Activated T-helper 2 cell treated with anti-CD3 and anti-CD28 coated beads, Interferon-gamma antibody, Interleukin-2, Interleukin-4, amounts not matched to agents 10 μg/mL and 5 μg/mL and 100 μg/mL, durations not matched to agents 14 hours and 24 hours and 36 hours (primary cell): ENCODE results near the gene MKKS. TPM values are rescaled to one million over a fixed set of nuclear protein-coding genes. Genes with fewer than 3 reads are reported as not detected.

Experiments
- DNase-seq: peaks from one replicate; pipeline ENCODE4 v3.0.0; 2021; ENCODE audit warnings: low spot score
- H3K27ac Mint-ChIP-seq: one replicate; pipeline ENCODE4 v1.8.0; 2021; ENCODE audit warnings: mixed read lengths
- H3K27me3 Mint-ChIP-seq: one replicate; pipeline ENCODE4 v1.8.0; 2021; ENCODE audit warnings: low read depth, mixed read lengths
- H3K36me3 Mint-ChIP-seq: one replicate; pipeline ENCODE4 v1.8.0; 2021; ENCODE audit warnings: low read depth, mixed read lengths
- H3K4me1 Mint-ChIP-seq: one replicate; pipeline ENCODE4 v1.8.0; 2021; ENCODE audit warnings: low read depth, mixed read lengths
- H3K4me3 Mint-ChIP-seq: one replicate; pipeline ENCODE4 v1.8.0; 2021; ENCODE audit warnings: low read depth, mild to moderate bottlenecking, moderate library complexity, mixed read lengths
- H3K9me3 Mint-ChIP-seq: one replicate; pipeline ENCODE4 v1.8.0; 2021; ENCODE audit warnings: mixed read lengths
- intact Hi-C: fragments of 100-400 bp; cut with micrococcal nuclease; formaldehyde crosslinking; loops from one replicate; pipeline ENCODE4 v1.15.1; 2023
- total RNA-seq: library from RNA; stranded (reverse); gene quantifications from 2 replicates; pipeline ENCODE4 v1.2.3, GENCODE V29; 2022

MKKS gene
- total RNA-seq, 1 donor from 2014 or later, result 8.5 TPM

DNA sequence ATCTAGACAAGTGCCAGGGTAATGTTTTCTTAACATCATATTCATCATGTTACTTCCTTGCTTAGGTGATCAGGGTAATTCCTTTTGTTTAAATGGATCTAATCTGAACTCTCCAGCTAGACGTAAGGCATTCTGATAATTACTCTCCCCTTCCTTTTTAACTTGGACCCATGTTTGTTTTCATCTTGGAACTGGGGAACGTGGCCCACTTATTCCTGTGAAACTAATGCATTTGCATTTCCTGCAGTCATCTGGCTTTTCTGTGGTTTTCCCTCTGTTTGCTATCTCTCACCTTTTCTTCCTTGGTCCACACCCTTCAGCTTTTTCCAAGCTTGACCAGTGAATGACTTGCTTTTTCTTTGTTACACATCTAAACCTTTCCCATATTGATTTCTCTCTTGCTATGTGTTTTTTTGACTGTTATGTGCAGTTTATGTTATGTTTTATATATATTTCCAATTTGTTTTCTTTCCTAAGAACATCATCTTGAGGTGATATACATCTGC, 34.4 kb upstream of the MKKS start:
- Mint-ChIP-seq H3K4me1 (peaks cover 16% of the 10 kb centered on the region), H3K27ac (no peak overlapping the region), H3K36me3 (peaks cover 15% of the 10 kb centered on the region), H3K27me3 (no peaks in the 10 kb centered on the region), H3K9me3 (no peaks in the 10 kb centered on the region), H3K4me3 (no peak overlapping the region)
- intact Hi-C loops, result loop anchor here (5.0 kb wide), 4 partner anchors 44 to 1074 kb away; no protein-coding TSS in a partner anchor
- no peak for DNase-seq

DNA sequence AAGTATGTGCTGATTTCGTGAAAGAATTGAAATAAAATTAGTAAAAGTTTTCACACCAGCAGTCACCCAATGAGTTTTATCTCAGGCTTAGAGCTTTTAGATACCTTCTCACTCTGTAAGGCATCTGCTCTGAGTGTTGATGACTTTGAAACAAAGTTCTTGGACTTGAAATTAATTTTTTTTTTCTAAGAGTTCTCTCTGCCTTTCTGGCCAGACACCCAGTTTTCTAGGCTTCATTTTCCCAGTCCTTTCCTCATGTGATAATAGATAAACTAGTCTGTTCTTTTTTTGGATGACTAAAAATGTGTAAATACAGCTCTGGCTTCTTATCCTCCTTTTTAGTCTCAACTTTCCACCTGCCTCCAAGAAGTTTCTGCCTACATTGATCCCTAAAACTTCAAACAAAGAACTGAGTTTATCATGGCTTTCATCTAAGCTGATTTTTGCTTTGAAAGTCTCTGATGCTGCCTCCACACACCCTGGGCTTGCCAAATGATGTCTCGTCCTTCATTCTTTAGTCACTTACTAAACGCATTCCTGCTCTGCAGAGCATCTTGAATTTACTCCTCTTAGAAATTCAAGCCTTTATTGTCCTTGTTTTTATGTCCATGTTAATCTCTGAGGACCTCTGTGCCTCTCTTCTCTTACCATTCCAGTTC, 33.8 kb upstream of the MKKS start:
- no peak overlapping the region for H3K27ac Mint-ChIP-seq
- H3K4me1 Mint-ChIP-seq, result peaks cover 21% of the 10 kb centered on the region
- DNase-seq, result no peak
- peaks cover 21% of the 10 kb centered on the region for H3K36me3 Mint-ChIP-seq
- H3K4me3 Mint-ChIP-seq, result no peak overlapping the region
- intact Hi-C loops, result loop anchor here (5.0 kb wide), 4 partner anchors 44 to 1074 kb away; no protein-coding TSS in a partner anchor
- no peaks in the 10 kb centered on the region for H3K27me3 Mint-ChIP-seq
- H3K9me3 Mint-ChIP-seq, result peaks cover 6% of the 10 kb centered on the region

DNA sequence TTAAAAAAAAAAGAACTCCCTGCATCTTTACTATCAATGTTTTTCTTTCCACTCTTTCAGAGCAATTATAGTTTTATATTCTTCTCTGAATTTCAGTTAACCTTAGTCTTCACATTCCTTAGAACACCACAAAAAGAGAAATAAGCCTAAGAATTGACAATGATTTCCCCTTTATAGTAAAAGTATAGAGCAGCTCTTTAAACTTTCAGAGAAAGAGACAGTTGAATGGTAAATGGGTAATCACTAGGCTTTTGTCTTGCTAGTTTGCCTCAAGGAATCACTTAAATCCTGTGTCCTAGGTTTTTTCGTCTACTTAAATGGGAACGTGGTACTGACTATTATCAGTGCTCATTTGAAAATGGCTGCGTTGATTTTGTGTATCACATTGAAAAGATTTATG, 32.8 kb upstream of the MKKS start:
- Mint-ChIP-seq H3K4me1 (peaks cover 28% of the 10 kb centered on the region), H3K27me3 (no peaks in the 10 kb centered on the region), H3K9me3 (peaks cover 13% of the 10 kb centered on the region), H3K27ac (no peak overlapping the region), H3K36me3 (peaks cover 30% of the 10 kb centered on the region), H3K4me3 (no peak overlapping the region)
- intact Hi-C loops, result loop anchor here (5.0 kb wide), 4 partner anchors 45 to 1075 kb away; no protein-coding TSS in a partner anchor
- no peak for DNase-seq

DNA sequence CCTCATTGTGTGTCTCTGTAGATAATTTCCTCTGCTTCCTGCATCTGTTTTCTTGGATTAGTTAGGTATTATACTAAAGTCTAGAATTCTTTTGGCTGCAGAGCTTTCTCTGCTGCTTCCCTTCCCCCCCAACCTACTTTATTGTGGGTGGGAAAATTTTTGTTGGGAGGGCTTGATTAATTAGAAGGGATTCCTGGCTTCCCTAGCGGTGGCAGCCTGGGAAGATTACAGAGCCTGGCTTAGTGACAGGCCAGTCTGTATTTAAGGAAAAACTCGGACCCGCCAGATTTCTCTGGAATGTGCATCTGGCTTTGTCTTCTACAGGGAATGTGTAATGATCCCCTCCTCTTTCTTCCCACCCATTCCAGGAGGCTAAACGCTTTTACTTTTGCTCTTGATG, 32.3 kb upstream of the MKKS start:
- DNase-seq, result no peak
- Mint-ChIP-seq H3K4me3 (no peak overlapping the region), H3K9me3 (peaks cover 13% of the 10 kb centered on the region), H3K4me1 (peaks cover 33% of the 10 kb centered on the region), H3K27me3 (no peaks in the 10 kb centered on the region), H3K27ac (no peak overlapping the region), H3K36me3 (peaks cover 30% of the 10 kb centered on the region)
- intact Hi-C loops, result loop anchor here (5.0 kb wide), 4 partner anchors 46 to 1076 kb away; no protein-coding TSS in a partner anchor

DNA sequence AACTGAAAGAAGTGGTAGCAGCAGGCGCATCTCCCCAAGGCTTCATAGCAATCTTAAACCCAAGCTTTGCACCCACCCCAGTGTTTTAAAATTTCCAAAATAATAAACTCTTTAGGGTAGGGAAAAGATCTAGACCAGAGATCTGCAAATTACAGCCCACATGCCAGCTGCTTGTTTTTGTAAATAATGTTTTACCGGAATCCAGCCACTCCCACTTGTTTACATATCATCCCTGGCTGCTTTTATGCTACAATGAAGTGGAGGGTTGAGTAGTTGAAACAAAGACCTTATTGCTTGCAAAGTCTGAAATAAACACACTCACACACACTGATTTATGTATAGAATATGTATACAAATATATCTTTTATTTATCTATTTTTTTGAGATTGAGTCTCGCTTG, 31.1 kb upstream of the MKKS start:
- Mint-ChIP-seq H3K4me1 (peaks cover 35% of the 10 kb centered on the region), H3K9me3 (peaks cover 21% of the 10 kb centered on the region), H3K36me3 (peaks cover 42% of the 10 kb centered on the region), H3K27me3 (no peaks in the 10 kb centered on the region), H3K4me3 (no peak overlapping the region), H3K27ac (no peak overlapping the region)
- DNase-seq, result no peak
- intact Hi-C loops, result loop anchor here (5.0 kb wide), 4 partner anchors 47 to 1077 kb away; no protein-coding TSS in a partner anchor

GRCh38 chr20:10463622-10464021, 29.6 kb upstream of the MKKS start:
- Mint-ChIP-seq H3K4me1 (peaks cover 29% of the 10 kb centered on the region), H3K27ac (no peak overlapping the region)

GRCh38 chr20:10462516-10462915, 28.5 kb upstream of the MKKS start:
- Mint-ChIP-seq H3K27me3 (no peaks in the 10 kb centered on the region), H3K36me3 (peaks cover 63% of the 10 kb centered on the region), H3K4me1 (peaks cover 21% of the 10 kb centered on the region), H3K4me3 (no peak overlapping the region), H3K27ac (no peak overlapping the region), H3K9me3 (peaks cover 41% of the 10 kb centered on the region)
- intact Hi-C loops, result no loop called here
- no peak for DNase-seq

More at GRCh38 chr20:10463622-10464021, 29.6 kb upstream of the MKKS start:
- Mint-ChIP-seq H3K27me3 (no peaks in the 10 kb centered on the region), H3K9me3 (peaks cover 33% of the 10 kb centered on the region), H3K36me3 (peaks cover 54% of the 10 kb centered on the region), H3K4me3 (no peak overlapping the region)
- intact Hi-C loops, result no loop called here
- DNase-seq, result no peak

DNA sequence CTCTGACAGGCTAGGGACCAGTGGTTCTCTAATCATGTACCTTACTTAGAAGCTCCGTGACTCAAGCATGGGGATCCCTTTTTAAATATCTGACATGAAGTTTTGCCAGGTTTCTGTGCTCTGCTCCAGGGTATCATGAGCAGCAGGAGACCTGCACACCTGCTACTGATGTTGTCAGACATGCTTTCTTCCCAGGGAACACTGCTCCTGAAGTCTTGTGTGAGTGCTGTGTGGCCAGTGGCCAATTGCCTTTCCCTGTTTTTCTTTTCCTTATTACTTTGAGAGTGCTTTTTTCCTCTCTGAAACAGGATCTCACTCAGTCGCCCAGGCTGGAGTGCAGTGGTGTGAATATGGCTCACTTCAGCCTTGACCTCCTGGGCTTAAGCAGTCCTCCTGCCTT, 27.5 kb upstream of the MKKS start:
- Mint-ChIP-seq H3K4me1 (peaks cover 21% of the 10 kb centered on the region), H3K36me3 (peaks cover 72% of the 10 kb centered on the region), H3K4me3 (no peak overlapping the region), H3K9me3 (peaks cover 50% of the 10 kb centered on the region), H3K27me3 (no peaks in the 10 kb centered on the region), H3K27ac (no peak overlapping the region)
- intact Hi-C loops, result no loop called here
- DNase-seq, result no peak

- Mint-ChIP-seq H3K36me3 (peaks cover 37% of the 10 kb centered on the region), H3K27ac (peak overlapping the region; percentile 0), H3K4me1 (peaks cover 20% of the 10 kb centered on the region), H3K4me3 (no peak overlapping the region), H3K9me3 (peaks cover 23% of the 10 kb centered on the region), H3K27me3 (no peaks in the 10 kb centered on the region)
- intact Hi-C loops, result no loop called here
- no peak for DNase-seq
Measured at GRCh38 chr20:10454151-10454750, 20.2 kb upstream of the MKKS start.

DNA sequence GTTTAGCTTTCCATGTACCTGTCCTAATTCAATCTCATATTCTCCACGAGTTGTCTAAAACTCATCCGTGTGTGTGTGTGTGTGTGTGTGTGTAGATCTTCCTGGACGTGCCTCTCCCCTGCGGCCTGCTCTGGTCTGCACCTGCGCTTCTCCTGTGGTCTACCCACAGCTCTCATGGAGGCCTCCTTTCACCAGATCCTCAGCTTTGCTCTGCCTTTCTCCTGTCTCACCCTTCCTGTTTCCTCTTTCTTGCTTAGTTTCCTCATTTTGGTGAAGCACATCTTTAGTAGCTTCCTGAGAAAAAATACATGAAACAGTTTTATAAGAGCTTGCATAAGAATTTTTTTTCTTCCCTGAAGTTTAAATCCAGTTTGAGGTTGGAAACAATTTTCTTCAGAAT, 19.2 kb upstream of the MKKS start:
- Mint-ChIP-seq H3K36me3 (peaks cover 30% of the 10 kb centered on the region), H3K9me3 (peaks cover 13% of the 10 kb centered on the region), H3K27ac (peak overlapping the region; percentile 88), H3K27me3 (no peaks in the 10 kb centered on the region), H3K4me3 (peak overlapping the region; percentile 46), H3K4me1 (peaks cover 24% of the 10 kb centered on the region)
- intact Hi-C loops, result no loop called here
- DNase-seq, result peak; percentile 32

DNA sequence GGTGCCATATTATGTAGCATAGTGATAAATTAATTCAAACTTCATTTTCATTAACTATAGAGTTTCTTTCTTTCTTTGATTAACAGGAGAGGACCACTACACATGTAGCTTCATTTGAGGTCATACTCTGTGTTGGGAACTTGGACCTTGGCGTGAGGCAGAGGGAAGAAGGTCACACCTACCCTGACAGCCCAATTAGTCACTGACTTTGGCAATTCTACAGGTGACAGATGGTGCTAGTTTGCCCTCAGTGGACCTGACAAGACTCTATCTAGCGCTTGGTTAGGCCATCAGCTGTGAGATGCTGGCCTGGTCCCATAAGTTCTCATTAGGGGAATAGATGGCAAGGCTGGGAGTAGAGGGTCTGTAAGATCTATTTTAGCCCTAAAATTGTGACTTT, 15.2 kb upstream of the MKKS start:
- H3K27ac Mint-ChIP-seq, result no peak overlapping the region
- intact Hi-C loops, result no loop called here
- no peaks in the 10 kb centered on the region for H3K9me3 Mint-ChIP-seq
- H3K4me1 Mint-ChIP-seq, result peaks cover 41% of the 10 kb centered on the region
- no peak overlapping the region for H3K4me3 Mint-ChIP-seq
- H3K27me3 Mint-ChIP-seq, result no peaks in the 10 kb centered on the region
- no peak for DNase-seq
- peaks cover 21% of the 10 kb centered on the region for H3K36me3 Mint-ChIP-seq

- Mint-ChIP-seq H3K36me3 (peaks cover 27% of the 10 kb centered on the region), H3K27ac (no peak overlapping the region), H3K4me3 (no peak overlapping the region), H3K27me3 (no peaks in the 10 kb centered on the region), H3K9me3 (no peaks in the 10 kb centered on the region), H3K4me1 (peaks cover 39% of the 10 kb centered on the region)
- no peak for DNase-seq
- intact Hi-C loops, result no loop called here
Measured at GRCh38 chr20:10448270-10449156, 14.5 kb upstream of the MKKS start.
